Posterior vena cava (tissue), 2 donors: ENCODE results near the gene TXNDC15. TPM values are rescaled to one million over a fixed set of nuclear protein-coding genes. Genes with fewer than 3 reads are reported as not detected.

ENCODE experiments used
- microRNA-seq, 2 donors: library from miRNA; unstranded; fragments of <30 nt; microRNA quantifications; one replicate each; pipeline ENCODE4 v1.2.0, GENCODE V29; 2020 to 2021; ENCODE audit warnings: borderline microRNAs expressed in 2 of 2
- total RNA-seq, 2 donors: library from RNA; stranded (reverse); fragmentation: NEBNext Ultra II Directional; extraction: Animal tissue kit (Norgen Biotek cat#: 25700); gene quantifications; one replicate each; pipeline ENCODE4 v1.2.1, GENCODE V29; 2021
- donor health status: DM: yes; HTN: yes; CAD: no.
- donor health status: DM: yes; HTN: yes; CAD: no.

Gene TXNDC15
- total RNA-seq, 2 donors from 2014 or later: 76.7 to 103 TPM

Small RNA genes within 50 kb of the gene (microRNA-seq; reads per million reads assigned to microRNA genes)
- 0 reads per million in 2 donors for gene MIR4461

Other genes starting within 250 kb of the TXNDC15 start
- 10 to 100 TPM; 64.6 to 70.1 TPM for gene SAR1B, start 241.5 kb upstream of the TXNDC15 start, total RNA-seq
- gene SEC24A, start 225.6 kb upstream of the TXNDC15 start, total RNA-seq: 10 to 100 TPM; 22.2 to 27.4 TPM
- 10 to 100 TPM; 26.5 to 31.6 TPM for gene CAMLG, start 135.8 kb upstream of the TXNDC15 start, total RNA-seq
- gene DDX46, start 115.6 kb upstream of the TXNDC15 start, total RNA-seq: 10 to 100 TPM; 38.7 to 38.9 TPM
- 10 to 100 TPM; 53.1 to 58.7 TPM for gene C5orf24, start 28.4 kb upstream of the TXNDC15 start, total RNA-seq
- gene PCBD2, start 30.8 kb downstream of the TXNDC15 start, total RNA-seq: 1 to 10 TPM; 7.4 to 8.8 TPM
- under 1 TPM in 1 of 2 donors, not detected in 1; 0.43 TPM for gene CATSPER3, start 93.5 kb downstream of the TXNDC15 start, total RNA-seq
- gene PITX1, start 159.9 kb downstream of the TXNDC15 start, total RNA-seq: under 1 TPM; 0.81 to 0.97 TPM